Astrocyte (in vitro differentiated cells and primary cell): Measurements from ENCODE around the gene PBX2. TPM values are rescaled to one million over a fixed set of nuclear protein-coding genes. Genes with fewer than 3 reads are reported as not detected.

Experiments used
- DNase-seq: peaks from one replicate; pipeline ENCODE4 v3.0.0-alpha.2; 2010; ENCODE audit warnings: low read depth
- FAIRE-seq: peaks from 2 replicates; lab custom pipeline; 2011; peaks lifted over from hg19 to GRCh38; lab: Jason Lieb, UNC
- H2AFZ ChIP-seq: 2 replicates; pipeline ENCODE4 v1.6.0; 2012; ENCODE audit warnings: low read depth, low read length, inconsistent platforms
- H3K27ac ChIP-seq: 2 replicates; pipeline ENCODE4 v1.5.1; 2011; ENCODE audit warnings: low read depth, low read length, inconsistent platforms
- H3K27me3 ChIP-seq: 2 replicates; pipeline ENCODE4 v1.6.0; 2011; ENCODE audit warnings: low read length, inconsistent platforms; ENCODE audit not compliant: insufficient read depth
- H3K36me3 ChIP-seq: 2 replicates; pipeline ENCODE4 v1.5.1; 2011; ENCODE audit warnings: low read length, inconsistent platforms; ENCODE audit not compliant: insufficient read depth
- H3K4me1 ChIP-seq: 2 replicates; pipeline ENCODE4 v1.5.1; 2011; ENCODE audit warnings: low read length, inconsistent platforms; ENCODE audit not compliant: insufficient read depth
- H3K4me2 ChIP-seq: 2 replicates; pipeline ENCODE4 v1.6.0; 2012; ENCODE audit warnings: low read length, inconsistent platforms
- H3K4me3 ChIP-seq: 2 replicates; pipeline ENCODE4 v1.5.1; 2011; ENCODE audit warnings: low read depth, mild to moderate bottlenecking, low read length, inconsistent platforms; ENCODE audit not compliant: insufficient read depth
- H3K79me2 ChIP-seq: 2 replicates; pipeline ENCODE4 v1.6.0; 2012; ENCODE audit warnings: mild to moderate bottlenecking, low read length, inconsistent platforms; ENCODE audit not compliant: insufficient read depth
- H3K9ac ChIP-seq: 2 replicates; pipeline ENCODE4 v1.6.0; 2012; ENCODE audit warnings: mild to moderate bottlenecking, low read length, inconsistent platforms
- H3K9me3 ChIP-seq: 2 replicates; pipeline ENCODE4 v1.5.1; 2012; ENCODE audit warnings: low read depth, mild to moderate bottlenecking, low read length, inconsistent platforms; ENCODE audit not compliant: insufficient read depth
- H4K20me1 ChIP-seq: 2 replicates; pipeline ENCODE4 v1.6.0; 2012; ENCODE audit warnings: low read length, inconsistent platforms; ENCODE audit not compliant: insufficient read depth
- H3K27ac Mint-ChIP-seq: one replicate; pipeline ENCODE4 v1.8.0; 2021; ENCODE audit warnings: mild to moderate bottlenecking, mixed read lengths; ENCODE audit not compliant: unreplicated experiment
- H3K27me3 Mint-ChIP-seq: one replicate; pipeline ENCODE4 v1.8.0; 2021; ENCODE audit warnings: low read depth, mixed read lengths; ENCODE audit not compliant: unreplicated experiment
- H3K36me3 Mint-ChIP-seq: one replicate; pipeline ENCODE4 v1.8.0; 2021; ENCODE audit warnings: low read depth, mixed read lengths; ENCODE audit not compliant: unreplicated experiment
- H3K4me1 Mint-ChIP-seq: one replicate; pipeline ENCODE4 v1.8.0; 2021; ENCODE audit warnings: low read depth, mixed read lengths; ENCODE audit not compliant: unreplicated experiment
- H3K4me3 Mint-ChIP-seq: one replicate; pipeline ENCODE4 v1.8.0; 2021; ENCODE audit warnings: mild to moderate bottlenecking, moderate library complexity, mixed read lengths; ENCODE audit not compliant: unreplicated experiment
- H3K9me3 Mint-ChIP-seq: one replicate; pipeline ENCODE4 v1.8.0; 2021; ENCODE audit warnings: mild to moderate bottlenecking, mixed read lengths; ENCODE audit not compliant: unreplicated experiment
- CTCF ChIP-seq: IDR thresholded peaks from 2 replicates; pipeline ENCODE4 v1.5.1; 2011; ENCODE audit warnings: low read depth, mild to moderate bottlenecking, inconsistent platforms, low read length, moderate library complexity; ENCODE audit not compliant: insufficient read depth
- EZH2 ChIP-seq: IDR thresholded peaks from 2 replicates; pipeline ENCODE4 v1.6.1; 2012; ENCODE audit warnings: mild to moderate bottlenecking, low read length, inconsistent platforms; ENCODE audit not compliant: insufficient read depth
- total RNA-seq: library from RNA; stranded (reverse); gene quantifications from 2 replicates; pipeline ENCODE4 v1.2.1, GENCODE V29; 2021

The PBX2 gene
- total RNA-seq, 1 donor from 2014 or later, result 80.7 TPM

DNA sequence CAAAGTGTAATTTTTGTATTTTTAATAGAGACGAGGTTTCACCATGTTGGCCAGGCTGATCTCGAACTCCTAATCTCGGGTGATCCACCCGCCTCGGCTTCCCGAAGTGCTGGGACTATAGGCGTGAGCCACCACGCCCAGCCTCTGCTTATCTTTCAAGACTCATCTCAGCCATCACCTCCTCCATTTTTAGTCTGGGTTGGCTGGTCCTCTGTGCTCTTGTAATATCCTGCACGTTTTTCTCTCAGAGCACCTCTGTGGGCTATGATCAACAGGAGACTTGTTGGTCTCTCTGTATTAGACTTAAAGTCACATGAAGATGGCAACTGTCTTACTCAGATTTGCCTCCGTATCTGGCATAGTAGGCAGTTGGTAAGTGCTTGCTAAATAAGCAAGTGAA is 26.3 kb upstream of the PBX2 start:
- no peaks in the 10 kb centered on the region for H3K9me3 ChIP-seq
- no peak overlapping the region for H3K4me3 ChIP-seq
- no peak overlapping the region for H3K27ac Mint-ChIP-seq
- H3K79me2 ChIP-seq, result no peaks in the 10 kb centered on the region
- no peaks in the 10 kb centered on the region for H4K20me1 ChIP-seq
- TF ChIP-seq EZH2, result no peak
- no peak for TF ChIP-seq CTCF
- no peak overlapping the region for H3K27ac ChIP-seq
- no peak overlapping the region for H3K9ac ChIP-seq
- H3K36me3 ChIP-seq, result no peaks in the 10 kb centered on the region
- H3K4me3 Mint-ChIP-seq, result no peak overlapping the region
- peaks cover 1% of the 10 kb centered on the region for H3K36me3 Mint-ChIP-seq
- peaks cover 45% of the 10 kb centered on the region for H3K27me3 Mint-ChIP-seq
- no peak overlapping the region for H3K4me2 ChIP-seq
- no peaks in the 10 kb centered on the region for H3K9me3 Mint-ChIP-seq
- no peak for FAIRE-seq
- DNase-seq, result no peak
- H3K4me1 ChIP-seq, result no peaks in the 10 kb centered on the region
- no peaks in the 10 kb centered on the region for H3K4me1 Mint-ChIP-seq
- H2AFZ ChIP-seq, result no peak overlapping the region
- H3K27me3 ChIP-seq, result peaks cover 3% of the 10 kb centered on the region

- H2AFZ ChIP-seq, result no peak overlapping the region
- Mint-ChIP-seq H3K4me3 (no peak overlapping the region), H3K36me3 (peaks cover 1% of the 10 kb centered on the region), H3K27ac (no peak overlapping the region), H3K27me3 (peaks cover 39% of the 10 kb centered on the region), H3K4me1 (no peaks in the 10 kb centered on the region), H3K9me3 (no peaks in the 10 kb centered on the region)
- FAIRE-seq (no peak), DNase-seq (no peak)
- H3K9ac ChIP-seq, result no peak overlapping the region
- no peak overlapping the region for H3K4me2 ChIP-seq
- no peaks in the 10 kb centered on the region for H3K36me3 ChIP-seq
- H3K79me2 ChIP-seq, result no peaks in the 10 kb centered on the region
- no peak overlapping the region for H3K4me3 ChIP-seq
- no peak overlapping the region for H3K27ac ChIP-seq
- no peaks in the 10 kb centered on the region for H3K9me3 ChIP-seq
- peaks cover 3% of the 10 kb centered on the region for H3K27me3 ChIP-seq
- TF ChIP-seq EZH2 (no peak), CTCF (no peak)
- H4K20me1 ChIP-seq, result no peaks in the 10 kb centered on the region
- no peaks in the 10 kb centered on the region for H3K4me1 ChIP-seq
Measured at GRCh38 chr6:32215617-32216016, 25.6 kb upstream of the PBX2 start.

DNA sequence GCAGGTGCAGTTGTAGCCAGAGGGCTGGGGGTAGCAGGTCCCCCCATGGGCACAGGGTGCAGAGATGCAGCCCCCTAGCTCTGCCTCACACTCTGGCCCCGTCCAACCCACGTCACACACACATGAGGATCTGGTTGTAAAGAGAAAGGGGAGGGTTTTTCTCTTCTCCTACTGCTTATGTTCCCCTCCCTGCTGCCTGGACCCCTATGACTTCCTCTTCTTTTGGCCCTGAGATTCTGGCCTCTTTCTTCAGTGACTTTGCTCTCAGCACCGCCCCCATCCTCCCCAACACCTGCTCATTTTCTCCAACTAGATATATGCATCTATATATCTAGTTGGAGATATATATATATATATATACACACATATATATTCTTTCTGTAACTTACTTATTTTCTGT is 24.1 kb upstream of the PBX2 start:
- Histone ChIP-seq H2AFZ (no peak overlapping the region), H3K4me3 (no peak overlapping the region), H3K79me2 (no peaks in the 10 kb centered on the region), H3K4me2 (no peak overlapping the region), H3K36me3 (no peaks in the 10 kb centered on the region), H4K20me1 (no peaks in the 10 kb centered on the region), H3K9me3 (no peaks in the 10 kb centered on the region), H3K27ac (no peak overlapping the region), H3K4me1 (no peaks in the 10 kb centered on the region), H3K9ac (no peak overlapping the region), H3K27me3 (peaks cover 3% of the 10 kb centered on the region)
- Mint-ChIP-seq H3K27ac (no peak overlapping the region), H3K27me3 (peaks cover 32% of the 10 kb centered on the region), H3K36me3 (peaks cover 1% of the 10 kb centered on the region), H3K4me3 (no peak overlapping the region), H3K9me3 (no peaks in the 10 kb centered on the region), H3K4me1 (no peaks in the 10 kb centered on the region)
- DNase-seq (no peak), FAIRE-seq (no peak)
- no peak for TF ChIP-seq EZH2
- TF ChIP-seq CTCF, result no peak
